C4-2B (cell line): ENCODE measurements around the gene XXYLT1.

Experiments
- CTCF ChIP-seq: fragments of 450-650 bp; conservative IDR thresholded peaks from 2 replicates; pipeline ENCODE4 v1.5.1; 2017; ENCODE audit warnings: mild to moderate bottlenecking
- ZFX ChIP-seq: fragments of 450-650 bp; IDR thresholded peaks from 2 replicates; pipeline ENCODE4 v1.6.1; 2017

- no peak for TF ChIP-seq CTCF
- no peak for TF ChIP-seq ZFX
Observed at GRCh38 chr3:195208631-195209030, 62.3 kb downstream of the XXYLT1 start.
